HG02571 (cell line): ENCODE results near the gene TNNC2.

Experiments
- ATAC-seq: cut with Tn5 transposase; IDR thresholded peaks from one replicate; pipeline ENCODE4 v1.9.1; 2021; ENCODE audit warnings: mild to moderate bottlenecking, moderate library complexity; ENCODE audit not compliant: unreplicated experiment

TNNC2 gene

DNA sequence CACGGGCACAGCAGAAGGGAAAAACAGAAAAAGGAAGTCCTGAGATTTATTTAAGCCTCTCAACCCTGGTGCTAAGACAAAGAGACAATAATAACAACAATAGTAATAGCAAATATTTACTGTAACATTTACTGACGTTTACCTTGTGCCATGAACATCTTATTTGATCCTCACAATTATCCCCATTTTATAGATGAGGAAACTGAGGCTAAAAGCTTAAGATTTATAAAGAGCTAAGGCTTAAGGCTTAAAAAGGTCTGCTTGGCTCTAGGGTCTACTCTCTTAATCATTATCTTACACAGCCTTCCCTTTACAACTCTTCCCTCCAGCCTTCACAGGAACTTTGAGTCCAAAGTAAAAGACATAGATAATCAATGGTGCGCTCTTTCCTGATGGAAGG, 38.8 kb downstream of the TNNC2 start:
- no peak for ATAC-seq

DNA sequence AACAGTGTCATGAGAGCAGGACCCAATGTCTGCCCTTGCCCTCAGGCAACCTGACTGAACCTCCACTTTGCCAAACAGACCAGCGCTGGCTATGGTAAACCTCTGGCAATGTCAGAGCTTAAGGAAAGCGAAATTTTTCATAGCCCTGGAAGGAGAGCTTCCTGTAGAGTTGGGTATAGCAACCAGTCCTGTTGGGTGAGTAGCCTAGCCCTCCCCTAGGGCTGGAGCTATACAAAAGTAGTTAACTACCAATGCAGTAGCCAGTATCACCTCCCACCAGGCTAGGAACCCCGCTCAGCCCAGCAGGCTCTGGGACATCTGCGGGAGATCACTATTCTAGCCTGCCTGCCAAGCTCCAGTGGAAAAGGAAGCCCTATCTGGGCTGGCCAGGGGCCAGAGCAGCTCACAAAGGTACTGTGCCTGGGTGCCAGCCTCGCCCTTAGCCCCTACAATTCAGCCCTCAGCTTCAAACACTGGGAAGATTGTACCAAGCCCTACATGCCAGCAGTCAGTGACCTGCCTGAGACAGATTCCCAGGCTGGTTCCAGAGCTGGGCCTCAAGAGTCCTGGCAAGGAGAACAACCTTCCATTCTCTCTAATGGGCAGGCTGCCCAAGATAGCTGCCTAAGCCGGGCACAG, 43.3 kb downstream of the TNNC2 start:
- ATAC-seq, result no peak

DNA sequence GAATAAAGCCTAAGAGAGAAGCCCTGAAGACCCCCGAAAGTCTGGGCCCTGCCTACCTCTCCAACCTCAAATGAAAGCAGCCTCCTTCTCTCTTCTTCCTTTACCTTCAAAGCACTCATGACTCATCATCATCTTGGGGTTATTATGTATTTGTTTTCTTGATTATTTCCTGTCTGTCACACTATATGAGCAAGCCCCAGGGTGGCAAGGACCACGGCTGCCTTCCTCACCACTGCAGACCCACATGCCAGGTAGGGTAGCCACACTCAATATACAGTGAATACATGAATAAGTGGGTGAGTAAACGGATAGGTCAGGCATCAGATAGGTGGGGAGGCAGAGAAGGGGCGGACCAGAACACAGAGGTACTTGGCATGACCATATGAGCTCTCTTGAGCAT, 44.2 kb downstream of the TNNC2 start:
- no peak for ATAC-seq

DNA sequence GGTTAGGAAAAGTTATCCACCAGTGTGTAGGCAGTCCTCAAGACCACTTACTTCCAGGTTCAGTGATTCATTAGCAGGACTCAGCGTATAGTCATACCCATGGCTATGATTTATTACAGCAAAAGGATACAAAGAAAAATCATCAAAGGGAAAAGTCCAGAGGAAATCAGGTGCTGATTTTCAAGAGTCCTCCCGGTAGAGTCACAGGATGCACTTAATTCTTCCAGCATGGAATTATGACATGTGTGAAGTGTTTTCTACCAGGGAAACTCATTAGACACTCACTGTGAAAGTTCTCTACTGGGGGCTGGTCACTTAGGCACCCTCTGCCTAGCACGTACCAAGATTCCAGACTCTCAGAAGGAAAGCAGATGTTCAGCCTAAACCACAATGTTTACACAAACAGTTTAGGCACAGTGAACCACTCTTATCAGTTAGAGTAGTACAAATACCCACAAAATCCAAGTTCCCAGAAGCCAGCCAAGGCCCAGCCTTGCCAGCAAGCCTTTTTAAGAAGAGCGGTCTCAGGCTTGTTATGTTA, 45.7 kb downstream of the TNNC2 start:
- ATAC-seq, result no peak

DNA sequence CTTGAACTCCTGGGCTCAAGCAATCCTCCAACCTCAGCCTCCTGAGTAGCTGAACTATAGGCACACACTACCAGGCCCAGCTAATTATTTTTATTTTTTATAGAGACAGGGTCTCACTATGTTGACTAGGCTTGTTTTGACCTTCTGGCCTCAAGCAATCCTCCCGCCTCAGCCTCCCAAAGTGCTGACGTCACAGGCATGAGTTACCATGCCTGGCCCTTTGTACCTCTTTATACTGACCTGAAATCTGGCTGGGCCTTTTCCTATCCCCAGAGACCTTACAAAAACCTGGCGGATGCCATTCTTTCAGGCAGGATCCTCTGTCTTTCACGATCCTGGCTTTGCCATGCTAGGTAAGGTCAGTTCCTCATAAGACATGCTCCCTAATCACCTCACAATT, 47.0 kb downstream of the TNNC2 start:
- ATAC-seq, result no peak

DNA sequence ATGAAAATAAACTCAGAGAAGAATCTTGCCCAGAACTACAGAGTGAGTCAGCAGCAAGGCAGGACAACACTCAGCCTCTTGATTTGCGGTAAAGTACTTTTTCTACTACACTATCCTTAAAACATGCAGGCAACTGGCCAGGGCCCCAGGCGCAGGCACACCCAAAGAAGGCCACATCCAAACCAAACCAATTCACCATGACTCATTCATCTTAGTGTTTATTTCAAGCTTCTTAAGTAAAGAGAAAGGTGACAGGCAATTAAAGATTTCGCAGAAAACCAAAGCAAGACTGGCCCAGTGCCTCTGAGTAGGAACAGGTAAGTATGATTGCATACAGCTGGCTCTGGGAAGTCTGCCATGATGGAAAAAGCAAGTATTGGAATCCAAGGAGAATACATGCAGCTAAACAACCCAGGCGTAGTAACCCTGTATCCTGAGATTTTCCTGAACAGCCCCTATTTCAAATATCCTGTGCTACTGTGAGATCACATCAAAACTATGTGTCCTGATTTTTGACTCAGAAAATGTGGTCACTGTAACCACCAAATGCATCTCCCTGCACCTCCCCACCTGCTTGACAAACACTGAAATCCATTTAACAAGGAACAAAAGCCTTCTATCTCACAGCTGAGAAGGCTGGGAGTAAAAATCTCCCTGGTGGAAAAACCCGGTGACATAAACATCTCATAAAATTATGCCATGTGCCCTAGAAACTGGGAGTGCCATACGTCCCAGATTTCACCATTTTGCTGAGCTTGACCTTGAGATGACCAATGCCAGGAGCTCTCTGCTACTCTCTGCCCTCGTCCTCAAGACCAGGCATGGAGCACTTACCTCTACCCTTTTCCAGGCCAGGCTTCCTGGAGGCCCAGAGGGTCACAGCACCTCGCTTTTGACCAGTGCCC, 47.8 kb downstream of the TNNC2 start:
- no peak for ATAC-seq

DNA sequence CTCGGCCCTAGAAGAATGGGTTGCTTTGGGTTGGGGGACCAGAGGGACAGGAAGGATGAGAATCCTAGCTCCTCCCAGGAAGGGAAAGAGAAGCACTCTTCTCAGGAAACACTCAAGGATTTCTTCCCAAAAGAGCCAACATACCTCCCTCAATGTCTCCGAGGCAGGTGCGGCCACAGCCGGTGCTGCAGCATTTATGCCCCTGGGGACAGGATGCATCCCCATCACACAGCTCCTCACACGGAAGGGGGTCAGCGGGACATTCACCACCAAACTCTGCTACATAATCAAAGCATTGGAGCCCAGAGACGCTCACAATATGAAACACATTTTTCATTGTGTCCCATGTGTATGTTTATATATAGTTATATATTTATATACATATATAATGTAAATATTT, 50.2 kb downstream of the TNNC2 start:
- no peak for ATAC-seq

DNA sequence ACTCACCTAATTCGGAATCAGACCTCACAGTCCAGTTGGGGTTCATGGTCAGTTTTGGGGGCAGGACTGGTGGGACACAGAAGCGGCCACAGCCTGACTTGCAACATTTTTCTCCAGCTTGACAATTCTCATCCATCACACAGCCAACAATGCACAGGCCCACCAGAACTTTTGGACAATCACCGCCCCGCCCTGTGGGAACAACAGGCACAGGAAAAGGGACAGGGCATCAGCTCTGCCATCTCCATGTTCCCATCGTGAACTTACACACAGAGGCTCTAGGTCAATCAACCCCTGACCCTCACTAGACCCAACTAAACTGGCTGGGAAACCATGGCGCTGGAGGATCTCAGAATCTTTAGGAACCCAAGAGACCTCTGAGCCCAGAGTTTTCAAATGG, 51.7 kb downstream of the TNNC2 start:
- ATAC-seq, result no peak

DNA sequence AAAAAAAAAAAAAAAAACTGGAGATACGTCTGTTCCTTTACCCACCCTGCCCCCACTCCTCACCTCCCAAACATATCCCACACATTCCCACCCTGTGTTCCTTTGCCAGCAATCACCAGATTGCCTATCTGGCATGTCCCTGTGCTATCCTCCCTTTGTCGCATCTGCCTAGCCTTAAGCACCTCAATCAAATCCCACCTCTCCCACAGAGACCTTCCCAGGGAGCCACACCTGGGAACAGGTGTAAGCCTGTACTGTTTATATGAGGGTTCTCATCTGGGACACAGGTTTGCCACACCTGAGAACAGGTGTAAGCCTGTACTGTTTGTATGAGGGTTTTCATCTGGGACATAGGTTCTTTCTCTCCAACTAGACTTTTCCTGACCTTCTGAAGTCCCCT, 52.2 kb downstream of the TNNC2 start:
- ATAC-seq, result no peak
